ENCODE results near the gene GALNTL6. TPM values are rescaled to one million over a fixed set of nuclear protein-coding genes. Genes with fewer than 3 reads are reported as not detected.

The GALNTL6 gene
- total RNA-seq, 1 donor from 2014 or later = 0.10 TPM

DNA sequence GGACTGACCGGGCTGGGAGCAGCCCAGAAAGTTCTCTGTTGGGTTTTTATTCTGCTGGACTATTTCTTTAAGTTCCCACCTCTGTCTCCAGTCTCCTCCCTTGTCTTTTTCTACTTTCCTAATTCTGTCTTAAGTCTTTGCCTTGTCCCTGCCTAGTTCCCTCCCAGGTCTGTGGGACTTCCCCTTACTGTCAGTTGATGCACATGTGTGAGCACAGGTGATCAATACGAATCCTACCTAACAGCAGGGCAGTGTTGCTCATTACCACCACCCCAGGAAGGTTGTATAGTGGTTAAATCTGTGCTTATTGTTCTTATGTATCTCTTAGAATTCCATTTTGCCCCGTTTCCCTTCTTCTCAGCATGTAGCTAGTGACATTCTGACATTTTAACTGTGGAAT is 62.1 kb downstream of the GALNTL6 start:
- no peak for DNase-seq (ENCODE audit: low spot score)
- Mint-ChIP-seq H3K27ac (ENCODE audit: unreplicated experiment) (no peak overlapping the region), H3K4me1 (ENCODE audit: unreplicated experiment) (no peaks in the 10 kb centered on the region), H3K36me3 (ENCODE audit: low read depth, unreplicated experiment) (no peaks in the 10 kb centered on the region), H3K9me3 (ENCODE audit: unreplicated experiment) (no peaks in the 10 kb centered on the region), H3K4me3 (ENCODE audit: unreplicated experiment) (no peak overlapping the region), H3K27me3 (ENCODE audit: unreplicated experiment) (peaks cover 1% of the 10 kb centered on the region)
- TF ChIP-seq, protein P1, sequence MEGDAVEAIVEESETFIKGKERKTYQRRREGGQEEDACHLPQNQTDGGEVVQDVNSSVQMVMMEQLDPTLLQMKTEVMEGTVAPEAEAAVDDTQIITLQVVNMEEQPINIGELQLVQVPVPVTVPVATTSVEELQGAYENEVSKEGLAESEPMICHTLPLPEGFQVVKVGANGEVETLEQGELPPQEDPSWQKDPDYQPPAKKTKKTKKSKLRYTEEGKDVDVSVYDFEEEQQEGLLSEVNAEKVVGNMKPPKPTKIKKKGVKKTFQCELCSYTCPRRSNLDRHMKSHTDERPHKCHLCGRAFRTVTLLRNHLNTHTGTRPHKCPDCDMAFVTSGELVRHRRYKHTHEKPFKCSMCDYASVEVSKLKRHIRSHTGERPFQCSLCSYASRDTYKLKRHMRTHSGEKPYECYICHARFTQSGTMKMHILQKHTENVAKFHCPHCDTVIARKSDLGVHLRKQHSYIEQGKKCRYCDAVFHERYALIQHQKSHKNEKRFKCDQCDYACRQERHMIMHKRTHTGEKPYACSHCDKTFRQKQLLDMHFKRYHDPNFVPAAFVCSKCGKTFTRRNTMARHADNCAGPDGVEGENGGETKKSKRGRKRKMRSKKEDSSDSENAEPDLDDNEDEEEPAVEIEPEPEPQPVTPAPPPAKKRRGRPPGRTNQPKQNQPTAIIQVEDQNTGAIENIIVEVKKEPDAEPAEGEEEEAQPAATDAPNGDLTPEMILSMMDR (IDR thresholded peaks at IDR 0.05; ENCODE audit: unreplicated experiment) = no peak

DNA sequence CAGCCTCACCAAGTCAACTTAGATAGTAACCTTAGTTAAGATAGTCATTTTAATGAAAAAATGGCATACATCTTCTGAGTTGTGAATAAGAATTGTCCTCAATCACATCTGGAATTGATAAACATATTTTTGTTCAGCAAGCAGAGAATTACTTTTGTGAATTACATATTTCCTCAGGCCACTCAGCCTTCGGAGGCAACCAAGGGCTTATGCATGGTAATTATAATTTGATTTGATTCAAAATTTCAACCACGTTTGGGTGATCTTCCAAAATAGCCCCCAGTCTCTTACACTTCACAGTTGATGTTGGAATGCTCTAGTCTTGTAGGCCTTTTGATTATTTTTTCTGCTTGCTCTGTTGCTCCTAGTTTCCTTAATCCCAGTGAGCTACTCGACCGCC is 63.4 kb downstream of the GALNTL6 start:
- TF ChIP-seq, protein P1 (IDR thresholded peaks at IDR 0.05; ENCODE audit: unreplicated experiment) = no peak
- Mint-ChIP-seq H3K4me1 (ENCODE audit: unreplicated experiment) (no peaks in the 10 kb centered on the region), H3K27ac (ENCODE audit: unreplicated experiment) (no peak overlapping the region), H3K36me3 (ENCODE audit: low read depth, unreplicated experiment) (no peaks in the 10 kb centered on the region), H3K9me3 (ENCODE audit: unreplicated experiment) (no peaks in the 10 kb centered on the region), H3K27me3 (ENCODE audit: unreplicated experiment) (peaks cover 1% of the 10 kb centered on the region), H3K4me3 (ENCODE audit: unreplicated experiment) (no peak overlapping the region)
- no peak for DNase-seq (ENCODE audit: low spot score)

DNA sequence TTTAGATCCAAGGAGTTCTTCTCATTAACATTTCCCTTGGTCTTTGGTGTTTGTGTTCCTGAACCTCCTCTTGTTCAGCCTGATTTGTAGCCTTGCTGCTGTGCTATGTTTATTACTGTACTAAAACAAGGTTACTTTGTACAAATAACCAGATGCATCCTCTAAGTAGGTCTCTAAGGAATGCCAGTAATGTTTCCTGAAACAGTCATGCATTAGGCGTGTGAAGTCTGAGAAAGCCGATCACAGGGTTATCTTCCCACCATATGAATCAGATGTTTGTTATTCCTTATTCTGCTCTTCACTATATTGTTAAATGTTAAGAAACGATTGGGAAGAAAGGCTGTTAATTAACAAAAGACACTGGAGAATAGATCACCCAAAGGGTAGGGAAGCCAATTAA is 66.9 kb downstream of the GALNTL6 start:
- TF ChIP-seq, protein P1 (IDR thresholded peaks at IDR 0.05; ENCODE audit: unreplicated experiment) = no peak
- Mint-ChIP-seq H3K27ac (ENCODE audit: unreplicated experiment) (no peak overlapping the region), H3K4me1 (ENCODE audit: unreplicated experiment) (no peaks in the 10 kb centered on the region), H3K9me3 (ENCODE audit: unreplicated experiment) (no peaks in the 10 kb centered on the region), H3K27me3 (ENCODE audit: unreplicated experiment) (peaks cover 1% of the 10 kb centered on the region), H3K36me3 (ENCODE audit: low read depth, unreplicated experiment) (no peaks in the 10 kb centered on the region), H3K4me3 (ENCODE audit: unreplicated experiment) (no peak overlapping the region)
- DNase-seq (ENCODE audit: low spot score) = no peak

DNA sequence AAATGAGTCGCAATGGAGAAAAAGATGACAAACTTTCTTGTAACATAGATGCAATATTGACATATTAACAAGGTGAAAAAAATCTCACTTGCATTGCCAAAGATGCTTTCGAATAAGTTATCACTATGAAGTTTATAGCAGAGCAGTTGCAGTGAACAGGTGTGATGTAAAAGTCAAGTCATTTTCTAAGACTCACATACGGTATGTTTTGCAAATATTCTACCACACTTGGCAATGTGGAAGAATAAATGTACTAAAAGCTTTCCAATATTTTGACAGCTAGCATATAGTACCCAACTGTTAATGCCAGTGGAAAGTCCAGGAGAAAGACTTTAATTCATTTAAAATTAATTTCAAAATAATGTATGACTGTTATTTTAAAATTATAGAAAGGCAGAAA is 76.5 kb downstream of the GALNTL6 start:
- DNase-seq (ENCODE audit: low spot score) = no peak
- Mint-ChIP-seq H3K4me3 (ENCODE audit: unreplicated experiment) (no peak overlapping the region), H3K9me3 (ENCODE audit: unreplicated experiment) (no peaks in the 10 kb centered on the region)

DNA sequence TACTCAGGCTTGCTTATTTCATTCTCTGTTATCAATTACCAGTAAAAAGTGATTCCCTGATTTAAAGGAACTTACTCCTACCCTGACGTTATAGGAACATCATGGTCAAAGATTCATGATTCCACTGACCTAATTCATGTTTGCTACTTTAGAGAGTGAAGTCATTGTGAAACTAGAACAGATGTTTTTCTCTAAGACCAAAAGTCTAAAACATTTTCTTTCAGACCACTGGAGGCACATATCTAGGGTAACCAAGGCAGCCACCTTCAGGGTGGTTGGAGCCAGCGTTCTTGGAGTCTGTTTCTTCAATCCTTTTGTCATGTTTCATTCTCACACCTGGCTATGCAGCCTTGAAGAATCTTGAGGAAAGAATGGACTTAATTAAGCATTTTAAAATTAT is 77.8 kb downstream of the GALNTL6 start:
- H3K27ac Mint-ChIP-seq (ENCODE audit: unreplicated experiment) = no peak overlapping the region
- no peaks in the 10 kb centered on the region for H3K9me3 Mint-ChIP-seq (ENCODE audit: unreplicated experiment)
- peaks cover 4% of the 10 kb centered on the region for H3K27me3 Mint-ChIP-seq (ENCODE audit: unreplicated experiment)
- no peak for DNase-seq (ENCODE audit: low spot score)
- H3K4me1 Mint-ChIP-seq (ENCODE audit: unreplicated experiment) = no peaks in the 10 kb centered on the region
- TF ChIP-seq, protein P1 (IDR thresholded peaks at IDR 0.05; ENCODE audit: unreplicated experiment) = no peak
- H3K36me3 Mint-ChIP-seq (ENCODE audit: low read depth, unreplicated experiment) = no peaks in the 10 kb centered on the region
- no peak overlapping the region for H3K4me3 Mint-ChIP-seq (ENCODE audit: unreplicated experiment)

More for the DNA sequence above, 76.5 kb downstream of the GALNTL6 start:
- Mint-ChIP-seq H3K27ac (ENCODE audit: unreplicated experiment) (no peak overlapping the region), H3K27me3 (ENCODE audit: unreplicated experiment) (peaks cover 4% of the 10 kb centered on the region), H3K4me1 (ENCODE audit: unreplicated experiment) (no peaks in the 10 kb centered on the region), H3K36me3 (ENCODE audit: low read depth, unreplicated experiment) (no peaks in the 10 kb centered on the region)
- TF ChIP-seq, protein P1 (IDR thresholded peaks at IDR 0.05; ENCODE audit: unreplicated experiment) = no peak
